GM23248 (cell line): ENCODE measurements around the gene METTL15. TPM values are rescaled to one million over a fixed set of nuclear protein-coding genes. Genes with fewer than 3 reads are reported as not detected.
"Not testable (repeated sequence)": the region's sequence is repeated elsewhere in the genome, so short reads cannot be mapped to it uniquely, and the experiment has no call there.

Source experiments
- DNase-seq: peaks from one replicate; pipeline ENCODE4 v3.0.0-alpha.2; 2015
- H2AFZ ChIP-seq: fragments of 200-600 bp; sonication (generic); 2 replicates; pipeline ENCODE4 v1.6.1; 2016; ENCODE audit warnings: antibody characterized with exemption
- H3F3A ChIP-seq: fragments of 200-600 bp; sonication (generic); 2 replicates; pipeline ENCODE4 v1.6.1; 2016; ENCODE audit warnings: mild to moderate bottlenecking, antibody characterized with exemption, mixed run types; ENCODE audit not compliant: insufficient read depth
- H3K27ac ChIP-seq: fragments of 200-600 bp; sonication (generic); 2 replicates; pipeline ENCODE4 v1.5.1; 2016; ENCODE audit warnings: mild to moderate bottlenecking
- H3K27me3 ChIP-seq: fragments of 200-600 bp; sonication (generic); replicated peaks from 2 replicates; pipeline ENCODE4 v1.6.1; 2016; ENCODE audit warnings: mild to moderate bottlenecking; ENCODE audit not compliant: insufficient read depth
- H3K36me3 ChIP-seq: fragments of 200-600 bp; sonication (generic); 2 replicates; pipeline ENCODE4 v1.6.1; 2016; ENCODE audit warnings: low read depth, mild to moderate bottlenecking
- H3K4me1 ChIP-seq: fragments of 200-600 bp; sonication (generic); 2 replicates; pipeline ENCODE4 v1.6.1; 2016; ENCODE audit warnings: mild to moderate bottlenecking; ENCODE audit not compliant: insufficient read depth
- H3K4me2 ChIP-seq: fragments of 200-600 bp; sonication (generic); one replicate; pipeline ENCODE4 v1.6.1; 2016; ENCODE audit warnings: mild to moderate bottlenecking; ENCODE audit not compliant: unreplicated experiment
- H3K4me3 ChIP-seq: fragments of 200-600 bp; sonication (generic); 2 replicates; pipeline ENCODE4 v1.5.1; 2016; ENCODE audit warnings: mild to moderate bottlenecking
- H3K79me2 ChIP-seq: fragments of 200-600 bp; sonication (generic); 2 replicates; pipeline ENCODE4 v1.6.1; 2016; ENCODE audit warnings: mild to moderate bottlenecking; ENCODE audit not compliant: insufficient read depth
- H3K9ac ChIP-seq: fragments of 200-600 bp; sonication (generic); 2 replicates; pipeline ENCODE4 v1.6.1; 2016; ENCODE audit warnings: mild to moderate bottlenecking
- H3K9me2 ChIP-seq: fragments of 200-600 bp; sonication (generic); 2 replicates; pipeline ENCODE4 v1.6.1; 2016; ENCODE audit warnings: mixed run types, mild to moderate bottlenecking, moderate library complexity; ENCODE audit not compliant: insufficient read depth
- H3K9me3 ChIP-seq: fragments of 200-600 bp; sonication (generic); one replicate; pipeline ENCODE4 v1.6.1; 2017; ENCODE audit warnings: low read depth
- H4K20me1 ChIP-seq: fragments of 200-600 bp; sonication (generic); 2 replicates; pipeline ENCODE4 v1.6.0; 2016; ENCODE audit not compliant: insufficient read depth
- EZH2 ChIP-seq: fragments of 200-600 bp; sonication (generic); IDR thresholded peaks from 2 replicates; pipeline ENCODE4 v1.6.1; 2018; ENCODE audit warnings: antibody characterized with exemption, mild to moderate bottlenecking; ENCODE audit not compliant: insufficient read depth, poor library complexity, severe bottlenecking
- EZH2phosphoT487 ChIP-seq: fragments of 200-600 bp; sonication (generic); IDR thresholded peaks from 2 replicates; pipeline ENCODE4 v1.6.1; 2018; ENCODE audit warnings: antibody characterized with exemption, moderate library complexity, mild to moderate bottlenecking, low read depth; ENCODE audit not compliant: insufficient read depth
- WGBS, 2 experiments: methylation state at CpG; one replicate each; pipeline ENCODE4 v1.1.6; 2015 to 2017; ENCODE audit warnings: low lambda C conversion rate in 2 of 2, low coverage in 1 of 2; ENCODE audit errors: missing lambda C conversion rate in 2 of 2; 5-methylcytosine and 5-hydroxymethylcytosine counted together
- in situ Hi-C: fragments of 300-500 bp; cut with MboI; formaldehyde crosslinking; loops from 2 replicates; pipeline ENCODE4 v1.15.0; 2020
- polyA plus RNA-seq: library from polyadenylated mRNA; unstranded; fragments of >200 nt; fragmentation: Nextera tagmentation; extraction: Ambion mirVana; gene quantifications from 2 replicates; pipeline ENCODE4 v1.2.1, GENCODE V29; 2016
- total RNA-seq: library from RNA; depleted of rRNA; stranded (reverse); fragments of >200 nt; shearing (Covaris generic); gene quantifications from 2 replicates; pipeline ENCODE4 v1.2.3, GENCODE V29; 2014

METTL15 gene
- total and polyA plus RNA-seq, 2 experiments from 2014 or later = 13.1 to 15.9 TPM

DNA sequence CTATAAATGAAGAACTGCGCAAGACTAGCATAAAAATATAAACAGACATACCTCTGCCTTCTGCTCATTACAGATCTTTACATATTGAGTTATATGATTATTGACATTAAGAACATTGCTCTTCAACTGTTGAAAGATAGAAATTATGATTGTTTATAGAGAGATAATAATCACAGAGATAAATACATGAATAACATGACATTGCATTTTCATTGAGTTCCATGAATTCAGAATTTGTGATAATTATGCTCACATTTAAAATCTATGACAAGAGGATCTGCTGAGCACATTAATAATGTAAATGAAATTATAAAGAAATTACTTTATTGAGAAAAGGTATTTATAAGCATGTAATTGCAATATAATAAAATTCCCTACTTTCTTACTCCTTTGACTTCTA lies 25.1 kb upstream of the METTL15 start:
- H4K20me1 ChIP-seq = no peaks in the 10 kb centered on the region

DNA sequence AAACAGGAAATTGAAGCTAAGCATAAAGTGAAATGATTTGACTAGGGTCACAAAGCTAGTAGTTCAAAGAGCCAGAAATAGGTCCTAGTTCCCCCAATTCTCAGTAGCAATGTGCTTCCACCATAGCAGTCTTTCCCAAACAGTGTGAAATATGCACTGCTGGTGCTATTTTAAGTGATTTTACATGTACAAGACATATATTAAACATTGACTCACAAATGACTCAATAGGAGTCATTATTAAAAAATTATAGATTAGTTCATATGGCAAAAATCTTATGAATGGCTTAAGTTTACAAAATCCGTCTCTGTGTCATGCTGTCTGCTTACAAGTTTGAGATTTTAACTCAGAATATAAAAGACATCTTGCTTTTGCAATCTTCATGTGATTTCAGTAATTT lies 21.6 kb upstream of the METTL15 start:
- WGBS, 2 experiments = 0 to 4% methylated on average over 1 of the region's 1 CpG
- Histone ChIP-seq H3K4me3 (no peak overlapping the region), H3K9ac (no peak overlapping the region; the same call in 1 of the 2 replicates), H3K36me3 (peaks cover 10% of the 10 kb centered on the region; the same call in 1 of the 2 replicates), H3K4me2 (peak overlapping the region; percentile 34), H3F3A (peaks cover 25% of the 10 kb centered on the region; the same call in 1 of the 2 replicates), H3K79me2 (no peaks in the 10 kb centered on the region), H3K9me3 (no peaks in the 10 kb centered on the region), H3K9me2 (no peaks in the 10 kb centered on the region), H2AFZ (no peak overlapping the region), H3K27me3 (no peaks in the 10 kb centered on the region), H4K20me1 (no peaks in the 10 kb centered on the region), H3K4me1 (peaks cover 41% of the 10 kb centered on the region), H3K27ac (peak overlapping the region; percentile 64)
- in situ Hi-C loops = no loop called here
- peak; percentile 83 for DNase-seq
- TF ChIP-seq EZH2 = no peak
- 0 out of 2 replicates have a peak, but pooled peaks have one; percentile 38 for TF ChIP-seq EZH2phosphoT487

More for the DNA sequence above, 25.1 kb upstream of the METTL15 start:
- H3K4me3 ChIP-seq = no peak overlapping the region
- H3K27me3 ChIP-seq = no peaks in the 10 kb centered on the region
- DNase-seq = no peak
- no peak overlapping the region for H2AFZ ChIP-seq
- no peaks in the 10 kb centered on the region for H3K9me2 ChIP-seq
- H3K9ac ChIP-seq = no peak overlapping the region
- WGBS, 2 experiments = 100% methylated on average over 1 of the region's 1 CpG
- peaks cover 7% of the 10 kb centered on the region; the same call in 1 of the 2 replicates for H3F3A ChIP-seq
- H3K79me2 ChIP-seq = no peaks in the 10 kb centered on the region
- peaks cover 7% of the 10 kb centered on the region; the same call in 1 of the 2 replicates for H3K36me3 ChIP-seq
- H3K4me1 ChIP-seq = peaks cover 18% of the 10 kb centered on the region
- in situ Hi-C loops = no loop called here
- H3K4me2 ChIP-seq = no peak overlapping the region
- no peak for TF ChIP-seq EZH2phosphoT487
- TF ChIP-seq EZH2 = no peak
- no peak overlapping the region for H3K27ac ChIP-seq
- no peaks in the 10 kb centered on the region for H3K9me3 ChIP-seq

DNA sequence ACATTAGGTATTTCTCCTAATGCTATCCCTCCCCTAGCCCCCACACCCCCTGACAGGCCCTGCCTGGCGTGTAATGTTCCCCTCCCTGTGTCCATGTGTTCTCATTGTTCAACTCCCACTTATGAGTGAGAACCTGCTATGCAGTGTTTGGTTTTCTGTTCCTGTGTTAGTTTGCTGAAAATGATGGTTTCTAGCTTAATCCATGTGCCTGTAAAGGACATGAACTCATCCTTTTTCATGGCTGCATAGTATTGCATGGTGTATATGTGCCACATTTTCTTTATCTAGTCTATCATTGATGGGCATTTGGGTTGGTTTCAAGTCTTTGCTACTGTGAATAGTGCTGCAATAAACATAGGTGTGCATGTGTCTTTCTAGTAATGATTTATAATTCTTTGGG lies 21.0 kb upstream of the METTL15 start:
- H3K4me3 ChIP-seq, DNase-seq, H3K27me3 ChIP-seq, H3K79me2 ChIP-seq, H3K9me3 ChIP-seq, H2AFZ ChIP-seq, H3K9me2 ChIP-seq, H3K9ac ChIP-seq, in situ Hi-C loops, H4K20me1 ChIP-seq, H3K36me3 ChIP-seq: not testable (repeated sequence)
- WGBS, 2 experiments = 100% methylated on average over 1 of the region's 1 CpG
- peaks cover 25% of the 10 kb centered on the region; the same call in 1 of the 2 replicates for H3F3A ChIP-seq
- H3K4me1 ChIP-seq = peaks cover 41% of the 10 kb centered on the region
- peak overlapping the region; percentile 64 for H3K27ac ChIP-seq
- peak overlapping the region; percentile 1 for H3K4me2 ChIP-seq

DNA sequence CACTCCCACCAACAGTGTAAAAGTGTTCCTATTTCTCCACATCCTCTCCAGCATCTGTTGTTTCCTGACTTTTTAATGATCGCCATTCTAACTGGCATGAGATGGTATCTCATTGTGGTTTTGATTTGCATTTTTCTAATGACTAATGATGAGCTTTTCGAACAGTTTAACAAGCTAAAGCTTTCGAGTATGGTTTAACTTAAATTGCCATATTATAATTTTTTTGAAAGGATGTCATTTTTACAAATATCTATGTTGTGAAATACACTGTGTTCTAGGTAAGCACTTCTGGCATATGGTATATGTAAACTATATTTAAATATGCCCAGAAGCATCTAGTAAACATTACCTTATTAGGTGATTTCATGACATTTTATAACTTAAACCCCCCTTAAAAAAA lies 20.5 kb upstream of the METTL15 start:
- H3K4me3 ChIP-seq, H3K36me3 ChIP-seq, H3K79me2 ChIP-seq, H3K27me3 ChIP-seq, H3K9me2 ChIP-seq, H4K20me1 ChIP-seq, in situ Hi-C loops, H3K9me3 ChIP-seq, H2AFZ ChIP-seq, H3K9ac ChIP-seq: not testable (repeated sequence)
- H3K4me2 ChIP-seq = peak overlapping the region; percentile 1
- DNase-seq = peak; percentile 20
- 10 to 26% methylated on average over 3 of the region's 3 CpGs for WGBS, 2 experiments
- H3F3A ChIP-seq = peaks cover 25% of the 10 kb centered on the region; the same call in 1 of the 2 replicates
- peaks cover 41% of the 10 kb centered on the region for H3K4me1 ChIP-seq
- H3K27ac ChIP-seq = peak overlapping the region; percentile 64; the same call in 1 of the 2 replicates

DNA sequence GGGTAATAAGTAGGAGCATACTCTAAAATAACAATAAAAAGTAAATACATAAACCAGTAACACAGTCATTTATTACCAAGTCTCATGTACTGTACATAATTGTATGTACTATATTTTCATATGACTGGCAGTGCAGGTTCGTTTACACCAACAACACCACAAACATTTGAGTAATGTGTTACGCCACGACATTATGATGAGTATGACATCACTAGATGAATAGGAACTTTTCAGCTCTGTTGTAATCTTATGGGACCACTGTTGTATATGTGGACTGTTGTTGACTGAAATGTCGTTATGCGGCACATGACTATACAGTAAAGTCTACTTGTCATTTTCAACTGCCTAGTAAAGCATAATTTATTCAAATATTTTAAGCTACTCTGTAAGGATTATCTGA lies 18.8 kb upstream of the METTL15 start:
- H3K4me2 ChIP-seq = peak overlapping the region; percentile 28
- H3K9me2 ChIP-seq = no peaks in the 10 kb centered on the region
- H3K27me3 ChIP-seq = no peaks in the 10 kb centered on the region
- peak overlapping the region; percentile 11; the same call in 1 of the 2 replicates for H3K27ac ChIP-seq
- no peaks in the 10 kb centered on the region for H4K20me1 ChIP-seq
- no peak overlapping the region for H3K9ac ChIP-seq
- 93 to 97% methylated on average over 5 of the region's 5 CpGs for WGBS, 2 experiments
- TF ChIP-seq EZH2phosphoT487 (no peak), EZH2 (no peak)
- no peak for DNase-seq
- no peak overlapping the region for H2AFZ ChIP-seq
- peaks cover 25% of the 10 kb centered on the region; the same call in 1 of the 2 replicates for H3F3A ChIP-seq
- peaks cover 41% of the 10 kb centered on the region for H3K4me1 ChIP-seq
- H3K9me3 ChIP-seq = no peaks in the 10 kb centered on the region
- H3K79me2 ChIP-seq = no peaks in the 10 kb centered on the region
- H3K4me3 ChIP-seq = no peak overlapping the region
- 0 out of 2 replicates have a peak, but pooled peaks cover 10% of the 10 kb centered on the region for H3K36me3 ChIP-seq
- in situ Hi-C loops = no loop called here
